GM04504 (cell line): ENCODE results near the gene APMAP.
"Not testable (repeated sequence)": the region's sequence is repeated elsewhere in the genome, so short reads cannot be mapped to it uniquely, and the experiment has no call there.

Experiments used
- DNase-seq: peaks from one replicate; pipeline ENCODE4 v3.0.0-alpha.2; 2012; ENCODE audit warnings: low read depth

The APMAP gene

DNA sequence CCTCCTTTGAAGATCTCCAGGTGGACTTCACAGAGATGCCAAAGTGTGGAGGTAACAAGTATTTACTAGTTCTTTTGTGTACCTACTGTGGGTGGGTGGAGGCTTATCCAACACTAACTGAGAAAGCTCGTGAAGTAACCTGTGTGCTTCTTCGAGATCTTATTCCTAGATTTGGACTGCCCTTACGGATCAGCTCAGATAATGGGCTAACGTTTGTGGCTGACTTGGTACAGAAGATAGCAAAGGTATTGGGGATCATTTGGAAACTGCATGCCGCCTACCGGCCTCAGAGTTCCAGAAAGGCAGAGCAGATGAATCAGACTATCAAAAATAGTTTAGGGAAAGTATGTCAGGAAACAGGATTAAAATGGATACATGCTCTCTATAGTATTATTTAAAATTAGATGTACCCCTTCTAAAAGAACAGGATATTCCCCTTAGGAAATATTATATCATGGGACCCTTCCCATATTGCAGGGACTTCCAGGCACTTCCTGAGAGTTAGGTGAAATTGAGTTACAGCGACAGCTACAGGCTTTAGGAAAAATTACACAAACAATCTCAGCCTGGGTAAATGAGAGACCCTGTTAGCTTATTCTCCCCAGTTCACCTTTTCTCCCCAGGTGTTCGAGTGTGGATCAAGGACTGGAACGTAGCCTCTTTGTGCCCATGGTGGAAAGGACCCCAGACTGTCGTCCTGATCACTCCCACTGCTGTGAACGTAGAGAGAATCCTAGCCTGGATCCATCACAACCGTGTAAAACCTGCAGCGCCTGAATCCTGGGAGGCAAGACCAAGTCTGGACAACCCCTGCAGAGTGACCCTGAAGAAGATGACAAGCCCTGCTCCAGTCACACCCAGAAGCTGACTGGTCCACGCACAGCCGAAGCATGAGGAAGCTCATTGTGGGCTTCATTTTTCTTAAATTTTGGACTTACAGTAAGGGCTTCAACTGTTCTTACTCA lies 61.5 kb downstream of the APMAP start:
- not testable (repeated sequence) for DNase-seq

DNA sequence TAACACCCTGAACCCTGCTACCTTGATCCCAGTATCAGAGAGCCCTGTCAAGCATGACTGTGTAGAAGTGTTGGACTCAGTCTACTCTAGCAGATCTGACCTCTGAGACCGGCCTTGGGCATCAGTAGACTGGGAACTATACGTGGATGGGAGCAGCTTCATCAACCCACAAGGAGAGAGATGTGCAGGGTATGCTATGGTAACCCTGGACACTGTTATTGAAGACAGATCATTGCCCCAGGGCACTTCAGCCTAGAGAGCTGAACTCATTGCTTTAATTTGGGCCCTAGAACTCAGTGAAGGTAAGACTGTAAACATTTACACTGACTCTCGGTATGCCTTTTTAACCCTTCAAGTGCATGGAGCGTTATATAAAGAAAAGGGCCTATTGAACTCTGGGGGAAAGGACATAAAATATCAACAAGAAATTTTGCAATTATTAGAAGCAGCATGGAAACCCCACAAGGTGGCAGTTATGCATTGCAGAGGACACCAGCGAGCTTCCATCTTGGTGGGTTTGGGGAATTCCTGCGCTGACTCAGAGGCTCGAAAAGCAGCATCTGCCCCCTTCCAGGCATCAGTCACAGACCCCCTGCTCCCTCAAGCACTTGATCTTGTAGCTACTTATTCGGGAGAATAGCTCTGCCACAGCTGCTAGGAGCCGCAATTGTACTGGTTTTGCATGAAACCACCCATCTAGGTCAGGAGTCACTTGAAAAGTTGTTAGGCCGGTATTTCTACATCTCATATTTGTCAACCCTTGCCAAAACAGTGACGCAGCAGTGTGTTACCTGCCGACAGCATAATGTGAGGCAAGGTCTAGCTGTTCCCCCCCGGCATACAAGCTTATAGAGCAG lies 62.5 kb downstream of the APMAP start:
- DNase-seq = not testable (repeated sequence)

DNA sequence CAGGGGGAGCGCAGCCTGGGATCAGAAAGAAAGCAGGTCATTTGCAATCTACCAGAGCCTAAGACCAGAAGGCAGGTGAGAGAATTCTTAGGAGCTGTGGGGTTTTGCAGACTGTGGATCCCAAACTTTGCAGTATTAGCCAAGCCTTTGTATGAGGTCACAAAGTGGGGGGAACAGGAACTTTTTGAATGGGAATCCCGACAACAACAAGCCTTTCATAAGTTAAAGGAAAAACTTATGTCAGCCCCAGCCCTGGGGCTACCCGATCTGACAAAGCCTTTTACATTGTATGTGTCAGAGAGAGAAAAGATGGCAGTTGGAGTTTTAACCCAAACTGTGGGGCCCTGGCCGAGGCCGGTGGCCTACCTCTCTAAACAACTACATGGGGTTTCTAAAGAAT lies 63.3 kb downstream of the APMAP start:
- DNase-seq = not testable (repeated sequence)

DNA sequence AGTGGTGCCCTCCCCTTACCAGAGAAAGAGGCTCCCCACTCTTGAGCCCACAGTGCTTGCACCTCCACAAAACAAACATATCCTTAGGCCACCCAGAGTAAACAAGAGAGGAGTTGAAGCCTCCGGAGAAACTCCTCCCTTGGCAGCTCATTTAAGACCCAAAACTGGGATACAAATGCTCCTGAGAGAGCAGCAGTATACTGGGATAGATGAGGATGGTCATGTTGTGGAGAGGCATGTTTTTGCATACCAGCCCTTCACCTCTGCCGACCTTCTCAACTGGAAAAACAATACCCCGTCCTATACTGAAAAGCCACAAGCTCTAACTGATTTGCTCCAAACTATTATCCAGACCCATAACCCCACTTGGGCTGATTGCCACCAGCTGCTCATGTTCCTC lies 71.8 kb downstream of the APMAP start:
- not testable (repeated sequence) for DNase-seq

DNA sequence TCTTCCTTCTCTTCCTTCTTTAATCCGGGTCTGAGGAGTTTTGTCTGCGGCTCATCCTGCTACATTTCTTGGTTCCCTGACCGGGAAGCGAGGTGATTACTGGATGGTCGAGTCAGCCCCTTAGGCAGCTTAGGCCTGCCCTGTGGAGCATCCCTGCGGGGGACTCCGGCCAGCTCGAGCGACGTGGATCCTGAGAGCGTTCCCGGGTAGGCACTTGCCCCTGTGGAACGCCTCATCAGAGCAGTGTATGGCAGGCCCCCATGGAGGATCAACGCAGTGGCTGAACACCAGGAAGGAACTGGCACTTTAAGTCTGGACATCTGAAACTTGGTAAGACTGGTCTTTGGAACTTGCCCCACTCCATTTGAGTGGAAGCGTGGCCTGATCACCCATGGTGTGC lies 72.9 kb downstream of the APMAP start:
- not testable (repeated sequence) for DNase-seq

DNA sequence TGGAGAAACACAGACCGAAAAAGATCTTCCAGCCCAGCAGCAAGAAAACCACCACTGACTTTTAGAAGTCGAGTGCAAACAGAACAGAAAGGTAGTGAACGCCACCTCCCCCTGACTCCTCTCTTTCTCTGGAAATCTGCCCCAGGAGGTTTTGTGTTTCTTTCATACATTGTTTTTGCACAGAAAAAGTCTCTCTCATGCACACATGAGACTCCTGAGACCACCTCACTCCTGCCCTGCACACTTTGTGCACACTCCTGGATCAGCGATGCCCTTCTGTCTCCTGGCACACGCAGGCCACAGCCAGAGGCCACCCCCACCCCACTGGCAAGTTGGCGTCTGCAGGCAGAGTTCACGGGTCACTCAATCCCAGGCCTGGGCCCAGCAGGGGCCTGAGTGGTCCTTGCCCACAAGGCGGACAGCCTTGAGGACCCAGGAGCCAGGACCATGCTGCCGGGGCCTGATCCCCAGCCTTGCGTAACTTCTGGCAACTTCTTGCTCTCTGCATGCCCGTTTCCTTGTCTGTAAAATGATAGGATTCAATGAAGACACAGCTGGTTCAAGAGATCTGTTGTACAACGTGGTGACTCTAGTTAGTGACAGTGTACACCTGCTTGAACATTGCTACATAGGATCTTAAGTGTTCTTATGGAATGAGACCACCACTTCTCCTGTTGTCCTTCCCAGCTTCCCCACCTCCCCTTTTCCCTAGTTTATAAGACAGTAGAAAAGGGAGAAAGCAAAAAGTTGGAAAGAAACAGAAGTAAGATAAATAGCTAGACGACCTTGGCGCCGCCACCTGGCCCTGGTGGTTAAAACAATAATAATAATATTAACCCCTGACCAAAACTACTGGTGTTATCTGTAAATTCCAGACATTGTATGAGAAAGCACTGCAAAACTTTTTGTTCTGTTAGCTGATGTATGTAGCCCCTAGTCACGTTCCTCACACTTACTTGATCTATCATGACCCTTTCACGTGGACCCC lies 73.7 kb downstream of the APMAP start:
- no peak for DNase-seq

DNA sequence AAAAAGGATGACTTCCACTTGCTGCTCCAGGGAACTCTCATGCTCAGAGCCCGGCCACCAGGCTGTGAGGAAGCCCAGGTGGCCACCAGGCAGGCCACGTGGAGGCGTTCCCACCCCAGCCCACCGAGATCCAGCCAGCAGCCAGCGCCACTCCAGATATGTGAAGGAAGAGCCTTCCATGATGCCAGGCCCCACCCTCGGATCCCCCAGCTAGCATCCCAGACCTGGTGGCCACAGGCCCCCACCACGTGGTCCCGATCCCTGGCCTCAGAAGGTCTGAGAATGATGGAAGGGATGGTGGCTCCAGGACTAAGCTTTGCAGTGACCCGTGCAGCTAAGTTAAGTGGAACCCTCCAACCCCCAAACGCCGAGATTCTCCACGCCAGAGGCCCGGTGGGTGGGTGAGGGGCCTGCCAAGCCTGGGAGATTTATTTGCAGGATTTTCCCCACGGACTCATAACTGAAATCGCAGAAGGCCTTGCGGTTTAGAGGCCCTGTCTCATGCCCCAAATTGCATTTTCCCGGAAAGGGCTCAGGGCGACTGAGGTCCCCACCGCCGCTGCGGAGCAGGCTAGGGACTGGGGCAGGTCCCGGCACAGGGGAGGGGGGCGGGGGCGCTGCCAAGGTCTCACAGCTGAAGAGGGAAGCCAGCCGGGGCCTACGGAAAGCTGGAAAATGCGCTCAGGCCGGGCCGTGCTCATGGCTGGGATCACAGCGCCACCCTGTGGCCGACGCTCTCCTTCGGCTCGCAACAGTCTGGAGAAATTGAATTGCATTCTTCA lies 74.6 kb downstream of the APMAP start:
- peak; percentile 23 for DNase-seq

DNA sequence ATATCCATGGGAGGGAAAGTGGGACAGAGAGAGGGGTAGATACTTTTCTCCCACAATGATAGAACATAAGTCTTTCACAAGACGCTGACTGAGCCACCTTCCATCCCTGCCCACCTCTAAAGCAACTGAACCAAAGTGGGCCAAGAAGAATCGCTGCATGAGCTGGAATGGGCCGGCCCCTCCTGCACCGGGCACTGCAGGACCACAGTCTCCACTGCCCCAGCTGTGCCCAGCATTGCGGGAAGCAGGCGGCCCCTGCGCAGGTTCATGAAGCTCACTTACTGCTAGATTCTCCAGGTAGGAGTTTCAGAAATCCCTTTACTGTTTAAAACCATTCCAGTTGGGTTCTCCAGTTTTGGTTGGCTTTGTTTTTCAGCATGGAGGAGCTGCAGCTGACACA lies 75.5 kb downstream of the APMAP start:
- DNase-seq = no peak

DNA sequence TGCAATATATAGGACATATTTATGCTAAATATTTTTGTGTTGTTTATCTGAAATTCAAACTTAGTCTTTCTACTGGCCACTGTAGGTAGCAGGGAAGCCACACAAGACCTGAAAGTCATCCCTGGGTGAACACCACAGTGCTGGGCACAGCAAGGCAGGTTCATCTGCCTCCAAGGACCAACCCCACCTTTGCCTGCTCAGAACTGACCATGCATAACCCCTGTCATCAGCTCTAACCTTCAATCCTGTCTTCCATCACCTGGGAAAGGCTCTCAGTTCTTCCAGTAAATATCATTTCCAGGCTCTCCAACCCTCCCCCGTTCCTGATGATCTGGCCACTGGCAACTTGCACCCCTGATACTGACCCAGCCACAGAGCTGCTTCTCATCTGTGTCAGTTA lies 76.1 kb downstream of the APMAP start:
- no peak for DNase-seq

DNA sequence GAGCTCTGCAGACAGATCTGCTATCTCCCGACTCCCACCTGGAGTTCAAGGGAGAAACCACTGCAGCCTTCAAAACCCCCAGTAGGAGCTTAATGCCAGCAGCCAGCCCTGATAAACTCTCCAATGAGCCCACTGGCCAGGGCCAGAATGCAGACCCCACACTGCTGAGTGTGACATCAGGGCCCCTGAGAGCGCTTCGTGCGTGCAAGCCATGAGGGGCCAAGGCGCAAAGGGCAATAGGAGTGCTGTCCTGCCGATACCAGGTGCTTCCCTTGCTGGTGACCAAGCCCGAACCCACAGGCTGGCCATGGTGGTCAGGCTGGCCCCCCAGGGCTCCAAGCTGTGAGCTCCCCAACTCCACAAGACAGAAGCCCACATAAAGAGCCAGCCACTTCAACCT lies 76.7 kb downstream of the APMAP start:
- no peak for DNase-seq

DNA sequence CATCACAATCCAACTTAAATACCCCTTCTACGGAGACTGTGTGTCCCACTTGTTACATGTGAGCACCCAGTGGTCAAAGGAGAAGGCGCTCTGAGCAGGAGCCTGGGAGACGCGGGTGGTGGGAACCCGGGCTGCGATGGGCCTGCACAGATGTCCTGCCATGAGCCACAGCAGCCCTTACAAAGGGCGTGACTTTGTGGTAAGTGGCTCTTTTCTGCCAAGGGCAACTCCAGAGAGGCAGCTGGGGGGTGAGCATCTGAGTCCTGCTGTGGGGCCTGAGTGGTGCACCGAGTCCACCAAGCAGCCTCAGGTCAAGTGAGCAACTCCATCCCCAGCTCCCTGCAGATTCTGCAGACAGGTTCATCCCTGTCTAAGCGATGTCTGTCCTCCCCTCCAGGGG lies 77.1 kb downstream of the APMAP start:
- DNase-seq = no peak

DNA sequence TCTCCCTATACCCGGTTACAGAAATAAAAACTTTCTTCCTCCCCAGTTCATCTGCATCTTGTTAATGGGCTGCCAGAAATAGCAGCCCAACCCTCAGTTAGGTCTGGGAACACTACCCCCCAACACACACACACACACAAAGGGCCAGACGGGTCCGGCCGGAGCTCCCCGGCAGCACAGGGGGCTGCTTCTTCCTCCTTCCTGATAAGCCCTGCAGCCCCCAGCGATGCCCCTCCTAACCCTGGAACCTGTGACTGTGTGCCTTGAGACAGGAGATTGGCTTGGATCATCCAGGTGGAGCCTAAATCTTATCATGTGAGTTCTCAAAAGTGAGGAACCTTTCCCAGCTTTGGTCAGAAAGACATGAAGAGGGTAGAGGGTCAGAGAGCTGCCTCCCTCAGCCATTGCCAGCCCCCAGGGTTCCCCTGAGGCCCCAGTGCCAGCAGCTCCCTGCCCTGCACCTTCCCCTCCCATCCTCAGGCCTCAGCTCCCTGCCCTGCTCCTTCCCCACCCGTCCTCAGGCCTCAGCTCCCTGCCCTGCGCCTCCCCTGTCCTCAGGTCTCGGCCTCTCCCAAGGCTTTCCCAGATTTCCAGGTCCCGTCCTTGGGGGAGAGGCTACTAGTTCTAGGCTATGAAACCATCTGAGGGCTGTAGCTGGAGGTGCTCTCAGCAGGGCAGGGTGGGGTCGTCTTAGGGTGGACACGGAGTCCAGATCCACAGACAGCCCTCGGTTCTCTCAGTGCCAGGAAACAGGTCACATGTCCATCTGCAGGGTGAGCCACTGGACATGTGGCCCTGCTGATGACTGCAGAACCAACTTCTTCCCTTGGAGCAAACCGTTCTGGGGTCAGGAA lies 77.9 kb downstream of the APMAP start:
- no peak for DNase-seq

DNA sequence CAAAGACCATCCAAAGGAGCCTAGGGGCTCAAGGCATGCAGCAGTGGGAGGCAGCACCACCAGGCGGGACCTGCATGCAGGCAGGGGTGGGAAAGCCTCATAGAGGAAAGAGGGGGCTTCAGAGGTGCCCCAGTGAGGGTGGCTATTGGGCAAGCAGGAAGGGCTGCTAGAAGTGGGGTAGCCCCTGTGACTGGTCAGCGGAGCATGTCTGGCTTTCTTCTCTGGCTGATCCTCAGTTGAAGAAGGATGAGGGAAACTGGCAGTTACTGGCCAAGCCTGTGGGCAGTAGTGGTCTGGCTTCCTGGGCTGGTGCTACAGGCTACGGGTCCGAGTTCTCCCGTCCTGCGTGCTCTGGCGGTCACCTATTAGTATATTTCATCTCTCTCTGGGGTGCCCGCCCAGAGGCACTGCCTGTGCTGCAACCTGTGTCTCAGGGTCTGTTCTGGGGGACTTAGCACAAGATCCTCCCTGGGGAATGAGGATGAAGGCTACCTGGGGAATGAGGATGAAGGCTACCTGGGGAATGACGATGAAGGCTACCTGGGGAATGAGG lies 79.4 kb downstream of the APMAP start:
- DNase-seq = no peak
